HG03558 (cell line): ENCODE data around the gene NELFB.

ENCODE experiments used
- ATAC-seq: cut with Tn5 transposase; IDR thresholded peaks from one replicate; pipeline ENCODE4 v1.9.1; 2021; ENCODE audit warnings: moderate number of reproducible peaks; ENCODE audit not compliant: unreplicated experiment; ENCODE audit errors: extremely low read depth

Gene NELFB

DNA sequence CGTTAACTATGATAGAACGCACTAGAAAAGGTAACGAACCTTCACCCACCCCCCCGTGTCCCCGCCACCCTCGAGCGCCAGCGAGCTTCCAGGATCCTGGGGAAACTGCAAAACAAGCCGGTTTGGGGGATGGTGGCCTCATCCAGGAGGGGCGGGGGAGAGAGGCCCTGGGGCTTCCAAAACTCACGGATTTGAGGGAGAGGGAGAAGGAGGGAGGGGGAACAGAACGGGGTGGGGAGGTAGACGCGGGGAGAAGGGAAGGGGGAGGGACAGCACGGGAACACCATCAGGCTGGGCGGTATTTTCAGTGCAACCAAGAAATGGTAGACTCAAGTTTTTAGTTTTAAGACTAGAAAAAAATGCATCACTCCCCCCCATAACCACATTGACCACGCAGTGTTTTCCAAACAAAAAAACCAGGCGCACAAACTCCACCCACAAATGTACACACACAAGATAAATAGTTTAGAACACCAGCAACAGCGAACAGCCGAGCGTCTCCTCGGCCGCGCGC is 45.5 kb downstream of the NELFB start:
- no peak for ATAC-seq

GRCh38 chr9:137301081-137301947 is 46.2 kb downstream of the NELFB start:
- ATAC-seq, result no peak

DNA sequence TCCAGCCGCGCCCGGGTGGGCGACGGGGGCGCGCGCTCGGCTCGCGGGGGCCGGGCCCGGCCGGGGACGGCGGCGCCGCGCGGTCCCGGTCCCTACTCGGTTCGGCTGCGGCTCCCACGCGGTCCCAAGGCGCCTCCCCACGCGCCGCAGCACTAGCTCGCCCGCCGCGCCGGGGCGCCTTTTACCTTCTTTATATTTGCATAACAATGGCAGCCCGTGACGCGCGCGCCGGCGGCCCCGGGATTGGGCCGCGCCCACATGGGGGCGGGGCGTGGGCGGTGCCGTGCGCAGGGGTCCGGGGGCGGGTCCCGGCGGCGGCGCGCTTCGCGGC is 47.0 kb downstream of the NELFB start, which contains the start of gene NRARP:
NRARP (minus strand) TSS at position 154 of the 331 bp plus-strand sequence. CDS start 343 bp downstream, outside the sequence.
- peak; percentile 51 for ATAC-seq

DNA sequence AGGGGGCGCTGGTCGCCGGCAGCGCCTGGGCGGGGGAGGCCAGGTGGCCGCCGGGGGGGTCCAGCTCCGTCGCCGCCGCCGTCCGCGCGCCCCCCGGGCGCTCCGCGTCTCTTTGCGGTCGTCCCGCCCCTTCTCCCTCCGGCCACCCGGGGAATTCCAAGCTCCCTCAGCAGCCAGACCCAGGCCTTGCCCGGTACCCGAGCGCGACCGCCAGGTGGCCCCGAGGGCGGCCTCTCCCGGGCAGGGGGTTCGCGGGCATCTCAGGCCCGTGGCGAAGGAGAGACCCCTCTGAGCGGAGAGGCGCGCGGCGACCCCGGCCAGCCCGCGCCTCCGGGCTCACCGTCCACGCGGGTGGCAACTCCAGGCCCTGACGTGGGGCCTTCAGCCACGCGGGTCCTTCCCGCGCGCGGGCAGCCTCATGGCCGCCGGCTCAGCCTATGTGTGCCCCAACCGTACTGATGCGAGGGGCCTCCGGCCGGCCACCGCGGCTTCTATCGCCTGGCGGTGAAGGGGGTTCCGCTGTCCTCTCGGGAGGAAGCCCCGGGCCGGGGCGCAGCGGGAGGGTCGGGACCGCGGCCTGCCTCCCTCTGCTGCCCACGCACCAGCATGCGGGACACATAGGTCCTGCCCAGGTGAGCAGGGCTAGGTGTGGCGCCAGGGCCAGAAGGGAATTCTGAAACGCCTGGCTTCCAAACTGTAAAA is 47.5 kb downstream of the NELFB start:
- peak; percentile 34 for ATAC-seq

GRCh38 chr9:137303151-137303892 is 48.2 kb downstream of the NELFB start:
- ATAC-seq, result no peak

DNA sequence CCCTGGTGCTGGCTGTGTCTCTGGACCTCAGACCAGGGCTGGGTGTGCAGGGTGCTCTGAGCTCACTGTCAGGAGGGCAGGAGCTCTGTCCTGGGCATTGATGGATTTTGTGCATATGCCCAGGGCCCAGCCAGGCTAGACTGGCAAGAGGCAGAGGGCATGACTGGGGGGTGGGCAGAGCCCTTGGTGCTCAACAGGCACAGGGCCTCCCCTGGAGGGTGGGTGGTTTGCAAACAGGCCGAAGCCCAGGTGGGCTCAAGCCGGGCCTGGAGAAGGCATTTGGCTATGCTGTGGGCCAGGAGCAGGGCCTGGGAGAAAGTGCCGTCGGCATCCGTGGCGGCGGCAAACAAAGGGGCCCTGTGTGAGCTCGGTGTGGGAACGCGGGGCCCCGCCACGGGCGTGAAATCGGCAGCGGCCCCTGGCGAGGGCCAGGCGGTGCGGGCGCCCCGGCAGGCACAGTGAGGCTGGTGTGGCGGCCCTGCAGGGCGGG is 48.8 kb downstream of the NELFB start:
- ATAC-seq, result no peak

DNA sequence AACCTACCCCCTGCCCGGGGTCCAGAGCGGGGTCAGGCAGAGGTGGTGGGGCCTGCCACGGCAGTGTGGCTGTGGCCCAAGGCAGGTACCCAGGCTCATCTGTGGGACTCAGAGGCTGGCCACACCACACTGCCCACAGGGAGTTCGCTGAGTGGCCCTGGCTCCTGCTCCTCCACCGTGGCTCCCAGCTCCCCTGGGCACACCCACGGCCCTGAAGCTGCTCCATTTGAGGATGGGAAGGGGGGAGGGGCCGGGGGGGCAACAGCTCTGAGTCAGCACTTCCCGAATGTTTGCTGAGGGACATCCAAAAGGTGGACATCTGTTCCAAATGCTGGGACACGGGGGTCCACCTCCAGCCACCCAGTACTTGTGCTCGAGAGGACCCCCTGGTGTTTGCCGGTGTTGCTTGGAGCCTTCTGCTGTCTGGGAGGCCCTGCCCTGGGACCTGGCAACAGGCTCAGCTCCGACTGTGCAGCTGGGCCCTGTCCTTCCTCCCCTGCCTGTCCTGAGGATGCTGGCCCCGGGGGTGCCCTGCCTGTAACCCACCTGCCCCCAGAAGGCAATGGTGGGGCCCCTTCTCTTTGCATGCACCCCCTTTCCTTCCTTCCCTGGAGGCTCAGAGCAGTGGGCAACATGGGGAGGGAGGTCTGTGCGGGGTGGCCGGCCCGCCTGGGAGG is 49.4 kb downstream of the NELFB start:
- no peak for ATAC-seq

- ATAC-seq, result no peak
These were observed 50.1 kb downstream of the NELFB start for GRCh38 chr9:137305060-137305797.

- ATAC-seq, result no peak
These were observed 50.6 kb downstream of the NELFB start for GRCh38 chr9:137305798-137306065.

GRCh38 chr9:137306066-137306849 is 51.1 kb downstream of the NELFB start:
- ATAC-seq, result no peak

- no peak for ATAC-seq
These were observed 51.7 kb downstream of the NELFB start for GRCh38 chr9:137306850-137307254.

DNA sequence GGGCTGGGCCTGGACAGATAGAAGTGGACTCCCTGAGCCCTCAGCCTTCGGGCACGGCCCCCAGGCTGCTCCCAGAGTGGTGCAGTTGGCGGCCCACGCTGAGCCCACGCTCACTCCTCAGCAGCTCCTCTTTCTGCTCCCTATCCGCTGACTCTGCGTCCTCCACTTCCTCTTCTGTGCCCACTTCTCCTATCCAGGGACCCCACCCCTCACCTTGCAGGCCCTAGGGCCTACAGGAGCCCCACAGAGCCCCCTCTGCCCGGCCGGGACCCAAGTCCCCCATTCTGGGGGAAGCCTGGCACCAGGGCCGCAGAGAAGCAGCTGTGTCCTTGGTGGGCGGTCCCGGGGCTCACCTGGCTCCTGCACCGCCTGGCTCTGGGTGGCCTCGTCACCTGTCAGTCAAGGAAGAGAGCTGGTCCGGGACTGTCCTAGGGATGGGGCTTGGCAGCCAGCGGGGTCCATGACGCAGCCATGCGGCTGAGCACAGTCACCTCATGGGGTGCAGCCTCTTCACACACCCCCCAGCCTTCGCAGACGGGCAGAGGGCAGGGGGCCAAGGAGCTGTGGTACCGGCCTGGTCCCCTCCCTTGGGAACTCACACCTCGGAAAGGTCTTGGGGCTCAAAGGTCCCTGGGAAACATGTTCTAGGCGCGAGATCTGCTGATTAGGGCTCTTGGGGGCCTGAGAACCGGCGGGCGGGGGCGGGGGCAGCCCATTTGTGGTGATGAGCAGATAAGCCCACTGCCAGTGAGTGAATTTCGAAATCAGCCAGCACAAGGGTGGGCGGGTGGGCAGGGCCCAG is 52.3 kb downstream of the NELFB start:
- ATAC-seq, result no peak

DNA sequence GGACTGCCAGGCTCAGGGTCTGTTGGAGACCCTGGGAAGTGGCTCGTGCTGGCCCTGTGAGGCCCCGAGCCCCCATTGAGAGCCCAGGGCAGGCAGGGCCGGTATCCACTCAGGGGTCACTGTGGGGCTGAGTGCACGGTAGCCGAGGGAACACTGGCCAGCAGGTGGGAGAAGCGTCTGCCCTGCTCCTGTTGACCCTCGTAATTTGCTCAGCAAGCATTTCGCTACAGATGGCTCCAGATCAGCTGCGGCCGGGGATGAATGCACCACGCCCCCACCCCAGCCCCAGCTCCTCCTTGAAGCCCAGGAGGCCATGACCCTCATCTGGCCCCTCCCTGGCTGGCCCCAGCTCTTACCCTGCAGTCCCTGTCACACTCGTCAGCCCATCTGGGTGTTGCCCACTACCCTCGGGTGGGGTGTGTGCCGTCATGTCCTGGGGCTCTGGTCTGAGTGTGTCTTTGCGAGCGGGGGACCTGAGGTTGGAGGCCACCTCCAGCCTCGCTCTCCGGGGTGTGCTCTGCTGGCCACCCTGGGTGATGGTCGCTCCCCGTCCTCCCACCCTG is 53.0 kb downstream of the NELFB start:
- no peak for ATAC-seq

GRCh38 chr9:137309368-137310188 is 54.5 kb downstream of the NELFB start:
- no peak for ATAC-seq

GRCh38 chr9:137310189-137311052 is 55.3 kb downstream of the NELFB start:
- no peak for ATAC-seq
